Cerebellar nuclear complex (tissue), 1 donor: Measurements from ENCODE around the gene IQCK.
"Not testable (repeated sequence)": the region's sequence is repeated elsewhere in the genome, so short reads cannot be mapped to it uniquely, and the experiment has no call there.

Experiments used
- DNase-seq, 2 experiments: peaks; one replicate each; lab custom pipeline; 2025; lab: John Stamatoyannopoulos, UW

Gene IQCK

GRCh38 chr16:19757762-19758595, 39.9 kb downstream of the IQCK start:
- no peak for DNase-seq

- no peak for DNase-seq
Measured at GRCh38 chr16:19760356-19761060, 42.4 kb downstream of the IQCK start.

- DNase-seq = no peak
Measured at GRCh38 chr16:19765860-19766553, 47.9 kb downstream of the IQCK start.

- no peak for DNase-seq
Measured at GRCh38 chr16:19766554-19766884, 48.4 kb downstream of the IQCK start.

- DNase-seq = no peak
Measured at GRCh38 chr16:19766988-19767387, 48.9 kb downstream of the IQCK start.

GRCh38 chr16:19767497-19767896, 49.4 kb downstream of the IQCK start:
- DNase-seq = no peak

- no peak for DNase-seq
Measured at GRCh38 chr16:19769239-19769638, 51.2 kb downstream of the IQCK start.

- no peak for DNase-seq
Measured at GRCh38 chr16:19771040-19771439, 53.0 kb downstream of the IQCK start.

- DNase-seq = peak in 1 of 2 experiments; percentile 26
Measured at GRCh38 chr16:19771796-19772195, 53.7 kb downstream of the IQCK start.

GRCh38 chr16:19774024-19774423, 56.0 kb downstream of the IQCK start:
- no peak for DNase-seq

- DNase-seq = no peak
Measured at GRCh38 chr16:19776147-19776546, 58.1 kb downstream of the IQCK start.

- no peak for DNase-seq
Measured at GRCh38 chr16:19776565-19776964, 58.5 kb downstream of the IQCK start.

GRCh38 chr16:19780321-19780720, 62.2 kb downstream of the IQCK start:
- no peak for DNase-seq

GRCh38 chr16:19781226-19781625, 63.2 kb downstream of the IQCK start:
- DNase-seq = no peak

GRCh38 chr16:19783363-19784182, 65.5 kb downstream of the IQCK start:
- DNase-seq = no peak

- no peak for DNase-seq
Measured at GRCh38 chr16:19784183-19784736, 66.2 kb downstream of the IQCK start.

- DNase-seq = no peak
Measured at GRCh38 chr16:19785081-19785480, 67.0 kb downstream of the IQCK start.

GRCh38 chr16:19785512-19786130, 67.5 kb downstream of the IQCK start:
- DNase-seq = no peak

- not testable (repeated sequence) for DNase-seq
Measured at GRCh38 chr16:19801369-19801768, 83.3 kb downstream of the IQCK start.

GRCh38 chr16:19801824-19802223, 83.8 kb downstream of the IQCK start:
- DNase-seq = not testable (repeated sequence)

GRCh38 chr16:19802612-19803011, 84.5 kb downstream of the IQCK start:
- no peak for DNase-seq
